GM19328 (cell line): ENCODE measurements around the gene C19orf25.
"Not testable (repeated sequence)": the region's sequence is repeated elsewhere in the genome, so short reads cannot be mapped to it uniquely, and the experiment has no call there.

ENCODE experiments used
- ATAC-seq: cut with Tn5 transposase; IDR thresholded peaks from one replicate; pipeline ENCODE4 v1.9.1; 2021; ENCODE audit warnings: mild to moderate bottlenecking, moderate library complexity; ENCODE audit not compliant: unreplicated experiment

The C19orf25 gene

DNA sequence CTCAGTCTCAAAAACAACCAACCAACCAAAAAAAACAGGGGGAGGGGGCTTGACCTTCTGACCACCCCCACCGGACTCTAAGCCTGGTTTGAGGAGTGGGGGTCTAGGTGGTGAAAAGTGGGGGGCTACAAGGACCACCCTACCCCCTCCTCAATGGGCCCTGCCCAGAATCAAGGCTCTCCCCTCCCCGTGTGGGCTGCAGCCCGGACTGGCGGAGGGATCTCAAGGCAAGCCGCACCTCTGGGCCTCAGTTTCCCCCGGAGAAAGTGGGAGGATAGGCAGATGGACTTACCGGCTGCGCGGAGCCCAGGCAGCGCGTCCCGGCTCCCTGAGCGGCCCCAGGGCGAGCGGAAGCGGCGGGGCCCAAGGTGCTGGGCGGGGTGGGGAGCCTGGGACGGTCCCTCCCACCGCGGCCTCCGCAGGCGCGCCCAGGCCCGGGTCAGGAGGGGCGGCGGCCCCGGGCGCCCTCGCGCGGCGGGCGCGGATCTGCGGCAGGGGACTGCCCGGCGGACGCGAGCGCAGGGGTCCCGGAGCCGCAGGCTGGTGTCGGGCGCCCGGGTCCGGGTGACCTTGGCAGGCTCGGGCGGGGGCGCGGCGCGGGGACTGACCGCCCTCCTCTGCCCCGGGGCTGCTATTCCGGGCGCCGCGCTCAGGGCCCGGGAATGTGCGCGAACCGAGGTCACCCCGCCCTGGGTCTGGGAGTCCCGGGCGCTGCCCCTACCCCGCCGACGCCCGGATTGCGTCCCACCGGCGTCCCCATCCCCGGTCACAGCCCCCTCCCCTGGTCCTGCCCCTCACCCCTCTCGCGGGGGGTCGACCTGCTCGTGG lies 33.9 kb upstream of the C19orf25 start, which contains the start of gene ADAMTSL5:
Gene ADAMTSL5 (minus strand): TSS at position 349 of the 828 bp plus-strand sequence. CDS start 2,076 bp downstream, outside the sequence.
- ATAC-seq: no peak

DNA sequence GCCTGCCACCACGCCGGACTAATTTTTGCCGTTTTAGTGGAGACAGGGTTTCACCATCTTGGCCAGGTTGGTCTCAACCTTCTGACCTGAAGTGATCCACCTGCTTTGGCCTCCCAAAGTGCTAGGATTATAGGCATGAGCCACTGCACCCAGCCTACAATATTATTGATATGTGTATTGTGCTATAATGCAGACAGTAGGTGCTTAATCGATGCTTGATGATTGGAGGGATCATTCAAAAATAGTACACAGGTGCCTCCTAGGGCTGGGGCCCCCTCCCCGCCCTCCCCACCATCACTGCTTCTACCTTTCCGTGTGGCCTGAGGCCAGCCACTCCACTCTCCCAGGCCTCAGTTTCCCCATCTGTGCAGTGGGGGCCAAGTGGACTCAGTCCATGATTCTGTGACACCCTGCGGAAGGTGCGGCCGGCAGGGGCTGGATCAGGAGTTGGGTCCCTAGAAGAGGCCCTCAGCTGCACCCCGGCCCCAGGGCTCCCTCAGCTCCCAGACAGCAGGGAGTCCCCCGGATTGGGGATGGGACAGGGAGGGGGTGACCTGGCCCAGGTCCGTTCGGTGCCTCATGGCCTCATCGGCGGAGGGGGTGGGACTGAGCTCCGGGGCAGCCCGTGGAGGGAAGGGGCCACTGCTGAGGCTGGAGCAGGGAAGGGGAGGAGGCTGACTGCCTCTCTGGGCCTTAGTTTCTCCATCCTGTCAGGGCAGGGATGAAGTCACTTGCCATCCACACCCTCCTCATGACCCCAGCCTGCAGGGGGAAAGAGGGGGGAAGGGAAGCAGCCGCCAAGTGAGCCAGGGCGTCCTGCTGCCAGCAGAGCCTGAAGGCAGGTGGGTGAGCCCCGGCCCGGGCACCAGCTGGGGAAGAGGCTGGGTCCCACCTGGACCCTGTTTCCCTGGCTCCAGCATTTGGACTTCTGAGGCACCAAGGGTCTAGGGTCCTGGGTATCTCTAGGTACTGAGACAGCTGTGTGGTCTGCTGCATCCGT lies 32.6 kb upstream of the C19orf25 start:
- no peak for ATAC-seq

DNA sequence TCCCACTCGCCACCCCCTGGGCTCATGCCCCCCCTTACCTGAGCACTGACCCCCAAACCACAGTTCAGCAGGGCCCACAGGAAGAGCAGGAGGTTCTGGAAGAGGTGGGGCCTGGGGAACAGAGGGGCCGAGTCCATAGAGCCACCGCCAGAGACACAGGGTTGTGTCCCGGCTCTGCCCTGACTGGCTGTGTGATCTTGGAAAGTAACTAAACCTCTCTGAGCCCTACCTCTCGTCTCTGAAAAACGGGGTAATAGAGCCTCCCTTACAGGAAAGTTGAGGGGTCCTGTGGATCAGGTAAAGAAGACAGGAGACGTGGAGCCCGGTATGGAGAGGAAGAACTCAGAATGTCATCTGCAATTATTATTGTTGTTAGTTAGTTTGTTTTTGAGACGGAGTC lies 31.8 kb upstream of the C19orf25 start:
- no peak for ATAC-seq

- ATAC-seq: no peak
These were observed 31.4 kb upstream of the C19orf25 start for GRCh38 chr19:1510442-1510806.

- no peak for ATAC-seq
These were observed 30.8 kb upstream of the C19orf25 start for GRCh38 chr19:1509602-1510441.

DNA sequence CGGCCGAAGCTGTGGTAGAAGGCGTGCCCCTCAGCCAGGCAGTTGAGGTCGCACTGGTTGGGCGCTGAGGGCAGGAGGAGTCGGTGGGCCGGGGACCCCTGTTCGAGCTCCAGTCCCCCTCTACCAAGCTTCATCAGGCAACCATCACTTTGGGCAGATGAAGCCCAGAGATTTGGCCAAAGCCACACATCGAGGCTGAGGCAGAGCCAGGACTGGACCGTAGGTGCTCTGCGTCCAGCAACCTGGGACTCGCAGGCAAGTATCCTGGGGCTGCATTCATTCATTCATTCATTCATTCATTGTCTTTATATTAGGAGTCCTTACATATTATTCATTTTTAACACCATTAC lies 29.5 kb upstream of the C19orf25 start:
- no peak for ATAC-seq

DNA sequence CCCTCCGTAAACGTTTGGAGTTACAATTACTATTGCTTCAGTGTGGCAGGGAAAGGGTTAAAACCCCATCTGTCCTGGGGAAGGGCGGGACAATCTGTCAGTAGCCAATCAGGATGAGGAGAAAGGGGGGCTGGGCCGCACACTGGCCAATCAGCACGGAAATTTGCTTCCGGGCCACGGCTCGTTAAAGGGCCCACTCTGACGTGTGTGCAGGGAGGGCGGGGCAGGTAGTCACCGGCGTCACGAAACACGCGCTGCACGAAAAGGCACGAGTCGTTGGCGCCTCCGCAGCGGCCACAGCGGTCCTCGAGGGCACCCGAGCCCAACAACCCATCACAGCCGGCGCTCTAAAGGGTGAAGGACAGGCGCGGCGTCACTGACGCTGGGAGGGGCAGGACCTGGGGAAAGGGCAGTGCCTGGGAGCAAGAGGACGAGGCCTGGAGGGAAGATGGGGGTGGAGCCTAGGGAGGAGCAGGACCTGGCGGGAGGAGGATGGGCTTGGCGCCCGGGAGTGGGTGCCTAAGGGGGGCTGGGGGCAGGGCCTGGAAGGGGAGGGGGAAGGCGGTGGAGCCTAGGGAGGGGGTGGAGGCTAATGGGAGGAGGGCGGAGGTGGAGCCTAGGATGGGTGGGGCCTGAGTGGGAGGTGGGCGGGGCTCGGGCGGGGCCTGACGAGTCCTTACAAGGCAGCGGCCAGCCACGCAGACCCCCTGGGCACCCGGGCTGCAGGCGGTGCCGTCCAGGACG lies 28.9 kb upstream of the C19orf25 start:
- ATAC-seq: no peak

GRCh38 chr19:1507192-1507660 lies 28.2 kb upstream of the C19orf25 start:
- ATAC-seq: no peak

- no peak for ATAC-seq
These were observed 27.2 kb upstream of the C19orf25 start for GRCh38 chr19:1505991-1506881.

- no peak for ATAC-seq
These were observed 26.0 kb upstream of the C19orf25 start for GRCh38 chr19:1505012-1505411.

DNA sequence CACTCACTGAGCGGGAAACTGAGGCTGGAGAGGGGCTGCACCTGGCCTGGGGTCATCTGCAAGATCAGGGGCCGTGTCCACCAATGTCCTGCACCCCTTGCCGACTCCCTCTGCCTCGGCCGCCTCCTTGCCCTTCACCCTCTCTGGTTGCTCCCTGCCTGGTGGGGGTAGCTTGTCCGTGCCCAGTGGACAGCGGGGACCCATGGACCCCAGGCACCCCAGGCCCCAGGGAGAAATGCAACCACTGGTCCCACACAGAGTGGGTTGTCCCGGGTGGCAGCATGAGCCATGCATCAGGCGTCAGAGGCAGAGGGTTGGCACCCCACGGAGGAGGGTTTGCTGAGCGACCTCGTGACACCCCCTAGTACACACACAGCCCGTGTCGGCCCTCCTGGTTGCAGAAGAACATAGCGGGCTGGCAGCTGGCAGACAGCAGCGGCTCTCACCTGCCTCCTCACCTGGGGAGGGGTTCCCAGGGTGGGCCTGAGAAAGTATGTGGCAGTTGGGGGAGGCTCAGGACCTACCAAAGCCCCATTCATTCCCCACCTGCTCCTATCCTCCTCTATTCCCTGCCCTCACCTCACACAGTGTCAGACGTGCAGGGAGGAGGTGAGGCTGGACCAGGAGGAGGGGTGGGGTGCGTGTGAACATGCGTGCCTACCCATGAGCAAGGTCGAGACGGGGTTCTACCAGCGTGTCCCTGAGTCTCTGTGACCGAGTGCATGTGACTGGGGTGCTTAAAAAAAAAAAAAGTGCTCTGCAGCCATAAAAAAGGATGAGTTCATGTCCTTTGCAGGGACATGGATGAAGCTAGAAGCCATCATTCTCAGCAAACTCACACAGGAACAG lies 25.1 kb upstream of the C19orf25 start:
- no peak for ATAC-seq

DNA sequence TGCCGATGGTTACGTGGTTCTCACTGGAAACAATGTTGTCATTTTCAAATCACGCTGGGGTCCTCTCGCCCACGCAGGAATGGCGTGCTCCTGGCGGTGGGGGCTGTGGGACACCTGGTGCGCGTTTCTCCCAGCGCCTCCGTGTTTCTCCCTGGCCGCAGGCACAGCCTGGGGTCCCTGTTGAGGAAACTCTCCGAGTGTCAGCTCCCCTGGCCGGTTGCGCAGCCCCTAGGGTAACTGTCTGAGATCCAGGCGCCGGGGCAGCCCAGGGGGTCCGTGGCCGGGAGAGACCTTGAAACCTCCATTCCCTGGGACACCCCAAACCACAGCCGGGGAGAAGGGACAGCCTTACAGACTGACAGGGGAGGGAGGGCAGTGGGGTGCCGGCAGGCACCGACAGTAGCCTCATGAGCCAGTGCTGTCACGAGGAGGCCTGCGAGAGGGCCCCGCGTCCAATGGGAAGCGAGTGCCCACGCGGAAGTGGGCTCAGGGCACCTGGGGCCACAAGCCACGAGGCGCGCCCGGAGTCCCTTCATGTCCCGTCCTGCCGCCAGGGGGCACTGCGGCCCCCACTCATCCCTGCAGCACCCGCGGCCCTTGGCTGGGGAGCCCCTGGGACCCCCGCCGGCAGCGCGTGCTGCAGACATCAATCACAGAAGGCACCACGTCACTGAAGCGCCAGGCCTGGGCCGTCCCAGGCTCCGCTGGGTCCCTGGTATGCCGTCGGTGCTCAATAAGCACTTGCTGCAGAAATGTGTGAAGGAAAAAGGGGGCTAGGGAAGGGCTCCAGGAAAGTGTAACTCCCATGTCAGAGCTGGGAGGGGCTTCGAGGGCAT lies 24.3 kb upstream of the C19orf25 start:
- ATAC-seq: no peak

DNA sequence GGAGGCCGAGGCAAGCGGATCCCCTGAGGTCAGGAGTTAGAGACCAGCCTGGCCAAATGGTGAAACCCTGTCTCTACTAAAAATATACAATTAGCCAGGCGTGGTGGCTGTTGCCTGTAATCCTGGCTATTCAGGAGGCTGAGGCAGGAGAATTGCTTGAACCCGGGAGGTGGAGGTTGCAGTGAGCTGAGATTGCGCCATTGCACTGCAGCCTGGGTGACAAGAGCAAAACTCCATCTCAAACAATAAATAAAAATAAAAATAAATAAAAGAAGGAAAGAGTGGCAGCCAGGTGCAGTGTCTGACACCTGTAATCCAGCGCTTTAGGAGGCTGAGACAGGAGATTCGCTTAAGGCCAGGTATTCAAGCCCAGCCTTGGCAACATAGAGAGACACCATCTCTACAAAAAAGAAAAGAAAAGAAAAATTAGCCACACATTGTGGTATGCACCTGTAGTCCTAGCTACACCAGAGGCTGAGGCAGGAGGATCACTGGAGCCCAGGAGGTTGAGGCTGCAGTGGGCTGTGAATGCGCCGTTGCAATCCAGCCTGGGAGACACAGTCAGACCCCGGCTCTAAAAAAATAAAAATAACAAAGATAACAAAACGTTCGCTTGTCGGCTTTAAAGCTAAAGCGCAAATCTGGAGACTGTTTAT lies 23.5 kb upstream of the C19orf25 start:
- no peak for ATAC-seq

- ATAC-seq: no peak
These were observed 22.2 kb upstream of the C19orf25 start for GRCh38 chr19:1501200-1501595.

DNA sequence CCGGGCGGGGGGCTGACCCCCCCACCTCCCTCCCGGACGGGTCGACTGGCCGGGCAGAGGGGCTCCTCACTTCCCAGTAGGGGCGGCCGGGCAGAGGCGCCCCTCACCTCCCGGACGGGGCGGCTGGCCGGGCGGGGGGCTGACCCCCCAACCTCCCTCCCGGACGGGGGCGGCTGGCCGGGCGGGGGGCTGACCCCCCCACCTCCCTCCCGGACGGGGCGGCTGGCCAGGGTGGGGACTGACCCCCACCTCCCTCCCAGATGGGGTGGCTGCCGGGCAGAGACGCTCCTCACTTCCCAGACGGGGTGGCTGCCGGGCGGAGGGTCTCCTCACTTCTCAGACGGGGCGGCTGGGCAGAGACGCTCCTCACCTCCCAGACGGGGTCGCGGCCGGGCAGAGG lies 20.2 kb upstream of the C19orf25 start:
- ATAC-seq: not testable (repeated sequence)

- ATAC-seq: no peak
These were observed 18.7 kb upstream of the C19orf25 start for GRCh38 chr19:1497578-1498235.
